ENCODE measurements around the gene AGBL5.

DNA sequence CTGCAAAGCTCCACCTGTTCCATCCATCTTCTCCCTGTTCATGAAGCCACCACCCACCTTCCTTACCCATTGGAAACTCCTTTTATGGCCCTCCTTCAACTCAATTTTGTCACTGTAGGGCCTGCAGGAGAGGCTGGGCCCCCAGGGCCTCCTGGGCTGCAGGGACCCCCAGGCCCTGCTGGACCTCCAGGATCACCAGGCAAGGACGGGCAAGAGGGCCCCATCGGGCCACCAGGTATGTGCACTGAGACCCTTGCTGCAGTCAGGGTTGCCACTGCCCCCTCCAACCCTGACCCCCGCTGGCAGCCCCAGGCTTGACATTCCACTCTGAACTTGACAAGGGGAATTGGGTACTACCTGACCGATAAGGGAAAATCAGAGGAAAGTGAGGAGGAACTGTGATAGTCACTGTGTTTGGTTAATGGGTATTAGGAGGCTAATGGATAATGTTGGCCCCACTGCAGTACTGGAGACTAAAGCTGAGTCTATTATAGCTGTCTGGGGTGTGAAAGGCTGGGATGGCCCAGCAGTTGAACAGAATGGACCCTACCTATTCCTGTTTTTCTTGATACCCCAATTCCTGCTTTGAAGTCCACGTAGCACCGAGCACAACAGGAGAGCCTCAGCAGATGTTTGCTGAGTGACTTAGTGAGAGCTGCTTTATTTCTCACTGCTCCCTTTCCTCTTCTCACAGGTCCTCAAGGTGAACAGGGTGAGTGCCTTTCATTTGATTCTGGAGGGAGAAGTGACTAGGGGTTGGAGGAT is 33.0 kb downstream of the AGBL5 start:
- no peak for TF ChIP-seq POLR2A (IDR thresholded peaks at IDR 0.05; ENCODE audit: low read length)
- TF ChIP-seq GATA1 (IDR thresholded peaks at IDR 0.05; ENCODE audit: low read depth, low read length), result no peak
